Measurements from ENCODE around the gene TBRG1. TPM values are rescaled to one million over a fixed set of nuclear protein-coding genes. Genes with fewer than 3 reads are reported as not detected.

TBRG1 gene
- total and polyA plus RNA-seq, 2 of the 4 experiments (the other 2 are of a cell fraction), result 13.3 to 23.2 TPM

DNA sequence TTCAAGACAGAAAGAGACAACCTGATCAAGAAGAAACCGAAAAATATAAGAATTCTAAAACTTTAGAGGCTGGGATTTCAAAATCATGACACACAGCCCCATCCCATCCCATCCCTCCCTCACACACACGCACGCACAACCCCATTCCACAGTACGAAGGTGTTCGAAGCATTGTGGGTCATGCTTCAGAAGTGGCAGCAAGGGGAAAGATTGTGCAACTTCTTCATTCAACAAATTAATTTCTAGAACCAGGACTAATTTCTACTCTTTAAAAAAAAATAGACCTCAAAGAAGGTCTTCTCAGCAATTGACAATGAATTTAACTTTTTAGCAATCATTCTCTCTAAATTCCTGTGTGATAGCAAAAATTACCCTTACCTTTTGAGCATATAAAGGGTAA is 51.9 kb downstream of the TBRG1 start:
- no peak overlapping the region for H2BK5ac ChIP-seq (ENCODE audit: low read depth, low read length, poor library complexity, severe bottlenecking)
- TF ChIP-seq MAZ (IDR thresholded peaks at IDR 0.05; ENCODE audit: borderline replicate concordance, low read depth, low read length), result no peak
- no peak for TF ChIP-seq RFX5 (IDR thresholded peaks at IDR 0.05; ENCODE audit: low read depth, low read length)
- TF ChIP-seq BHLHE40 (IDR thresholded peaks at IDR 0.05; ENCODE audit: low read depth, low read length), result no peak
- TF ChIP-seq, protein P1, sequence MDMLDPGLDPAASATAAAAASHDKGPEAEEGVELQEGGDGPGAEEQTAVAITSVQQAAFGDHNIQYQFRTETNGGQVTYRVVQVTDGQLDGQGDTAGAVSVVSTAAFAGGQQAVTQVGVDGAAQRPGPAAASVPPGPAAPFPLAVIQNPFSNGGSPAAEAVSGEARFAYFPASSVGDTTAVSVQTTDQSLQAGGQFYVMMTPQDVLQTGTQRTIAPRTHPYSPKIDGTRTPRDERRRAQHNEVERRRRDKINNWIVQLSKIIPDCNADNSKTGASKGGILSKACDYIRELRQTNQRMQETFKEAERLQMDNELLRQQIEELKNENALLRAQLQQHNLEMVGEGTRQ (IDR thresholded peaks at IDR 0.05; ENCODE audit: low read depth, low read length), result no peak
- TF ChIP-seq CHD1 (IDR thresholded peaks at IDR 0.05; ENCODE audit: low read depth, low read length), result no peak
- peak; percentile 72 for TF ChIP-seq CEBPB (IDR thresholded peaks at IDR 0.05; ENCODE audit: low read depth, low read length)
- no peak overlapping the region; the same call in 1 of the 2 replicates for H2BK20ac ChIP-seq (ENCODE audit: low read depth, low read length)
- H2BK120ac ChIP-seq (ENCODE audit: low read depth, low read length), result no peak overlapping the region
- no peak for DNase-seq
- no peak overlapping the region for H2AFZ ChIP-seq (replicated peaks; ENCODE audit: low read length, poor library complexity)
- H2BK15ac ChIP-seq (ENCODE audit: low read depth, low read length), result peak overlapping the region; percentile 53; the same call in 1 of the 3 replicates
- BruUV-seq (replicated peaks), result no TSS peak
- peak overlapping the region; percentile 84 for H3K4ac ChIP-seq (ENCODE audit: low read depth, low read length)
- peaks cover 9% of the 10 kb centered on the region for H3K4me1 ChIP-seq (ENCODE audit: control insufficient read depth, insufficient read depth, low read length)
- H2AK9ac ChIP-seq (replicated peaks; ENCODE audit: low read depth, low read length, poor library complexity), result no peak overlapping the region
- peaks cover 10 to 20% of the 10 kb centered on the region in 2 experiments; a peak in 3 of 4 replicates for H3K79me1 ChIP-seq (ENCODE audit: low read depth in 1 of 2, low read length in 2 of 2)
- intact Hi-C loops (cut with micrococcal nuclease), result loop anchor here (10.0 kb wide), 1 partner anchor 70 kb away; no protein-coding TSS in a partner anchor
- H3K23ac ChIP-seq (ENCODE audit: low read depth, low read length), result no peak overlapping the region
- H4K91ac ChIP-seq (ENCODE audit: insufficient read depth, low read depth, low read length), result peak overlapping the region; percentile 51
- H3K9me1 ChIP-seq (ENCODE audit: insufficient read depth, low read length), result peaks cover 4% of the 10 kb centered on the region; the same call in 1 of the 2 replicates
- ATAC-seq (ENCODE audit: low read depth), result no peak
- no CpG with 5 or more reads among the region's 5 CpGs for WGBS, 2 experiments (ENCODE audit: extremely low coverage in 2 of 2, insufficient read length in 1 of 2)
- peak overlapping the region; percentile 83 for H2AK5ac ChIP-seq (ENCODE audit: low read depth, low read length)
- dilution Hi-C loops (cut with HindIII; ENCODE audit: low sequenced_read_pairs, unreplicated experiment), result no loop called here
- no peak overlapping the region for H3K14ac ChIP-seq (replicated peaks; ENCODE audit: low read depth, low read length)
- no peak overlapping the region for H4K5ac ChIP-seq (ENCODE audit: low read depth, low read length)
- ChIA-PET CTCF (interaction anchor here (1.4 kb wide), 1 partner anchor 162 kb away, joined by 3 read pairs; no protein-coding TSS in a partner anchor), POLR2A (ENCODE audit: unreplicated experiment) (no interaction called here)
- in situ Hi-C loops (cut with MboI; ENCODE audit: low sequenced_read_pairs), result loop anchor here (5.0 to 25.0 kb wide), 2 partner anchors 88 to 738 kb away; partner anchors contain the start of gene ESAM
- H3K4me3 ChIP-seq (ENCODE audit: insufficient read depth, low read depth, low read length), result peak overlapping the region; percentile 90; the same call in 1 of the 2 replicates
- no peak overlapping the region for H3K18ac ChIP-seq (ENCODE audit: low read depth, low read length)
- H3K36me3 ChIP-seq (ENCODE audit: control insufficient read depth, insufficient read depth, low read length), result no peaks in the 10 kb centered on the region
- H3K56ac ChIP-seq (ENCODE audit: extremely low read depth, insufficient read depth, low read length), result no peak overlapping the region
- H4K20me1 ChIP-seq (ENCODE audit: insufficient read depth, low read length), result no peaks in the 10 kb centered on the region
- no peak overlapping the region; the same call in 1 of the 2 replicates for H3K27ac ChIP-seq (ENCODE audit: insufficient read depth, low read length)
- no peaks in the 10 kb centered on the region for H3K9me3 ChIP-seq (ENCODE audit: control insufficient read depth, insufficient read depth, low read length)
- H4K8ac ChIP-seq (ENCODE audit: low read depth in 2 of 2, low read length in 2 of 2), result peak overlapping the region; percentile 46 to 94; a peak in 3 of 4 replicates
- H3K4me2 ChIP-seq (ENCODE audit: low read depth, low read length), result peak overlapping the region; percentile 75; the same call in 1 of the 2 replicates
- H3K9ac ChIP-seq (ENCODE audit: low read depth, low read length), result peak overlapping the region; percentile 85; the same call in 1 of the 2 replicates
- H3K27me3 ChIP-seq (ENCODE audit: control insufficient read depth, insufficient read depth, low read length), result no peaks in the 10 kb centered on the region
